Measurements from ENCODE around the gene R3HDM2.

R3HDM2 gene

GRCh38 chr12:57467915-57468314, 37.1 kb upstream of the R3HDM2 start:
- in situ Hi-C loops (cut with MboI; ENCODE audit: low sequenced_read_pairs) = loop anchor here (25.0 kb wide), 1 partner anchor 381 kb away; the partner anchor contains the start of genes NAB2 and NEMP1

- in situ Hi-C loops (cut with MboI; ENCODE audit: low sequenced_read_pairs) = loop anchor here (25.0 kb wide), 1 partner anchor 380 kb away; the partner anchor contains the start of genes NAB2 and NEMP1
These were observed 36.5 kb upstream of the R3HDM2 start for GRCh38 chr12:57467212-57467874.

- in situ Hi-C loops (cut with MboI; ENCODE audit: low sequenced_read_pairs) = loop anchor here (25.0 kb wide), 1 partner anchor 379 kb away; the partner anchor contains the start of genes NAB2 and NEMP1
These were observed 35.1 kb upstream of the R3HDM2 start for GRCh38 chr12:57465747-57466505.

- in situ Hi-C loops (cut with MboI; ENCODE audit: low sequenced_read_pairs) = loop anchor here (25.0 kb wide), 1 partner anchor 378 kb away; the partner anchor contains the start of genes NAB2 and NEMP1
These were observed 34.3 kb upstream of the R3HDM2 start for GRCh38 chr12:57465030-57465746.

- in situ Hi-C loops (cut with MboI; ENCODE audit: low sequenced_read_pairs) = loop anchor here (25.0 kb wide), 1 partner anchor 377 kb away; the partner anchor contains the start of genes NAB2 and NEMP1
These were observed 33.7 kb upstream of the R3HDM2 start for GRCh38 chr12:57464569-57464968.

- in situ Hi-C loops (cut with MboI; ENCODE audit: low sequenced_read_pairs) = loop anchor here (25.0 kb wide), 1 partner anchor 376 kb away; the partner anchor contains the start of genes NAB2 and NEMP1
These were observed 32.0 kb upstream of the R3HDM2 start for GRCh38 chr12:57462912-57463253.

- in situ Hi-C loops (cut with MboI; ENCODE audit: low sequenced_read_pairs) = loop anchor here (25.0 kb wide), 1 partner anchor 375 kb away; the partner anchor contains the start of genes NAB2 and NEMP1
These were observed 31.5 kb upstream of the R3HDM2 start for GRCh38 chr12:57462251-57462911.

GRCh38 chr12:57461917-57462250, 31.0 kb upstream of the R3HDM2 start:
- in situ Hi-C loops (cut with MboI; ENCODE audit: low sequenced_read_pairs) = loop anchor here (25.0 kb wide), 1 partner anchor 375 kb away; the partner anchor contains the start of genes NAB2 and NEMP1

GRCh38 chr12:57461276-57461916, 30.6 kb upstream of the R3HDM2 start:
- in situ Hi-C loops (cut with MboI; ENCODE audit: low sequenced_read_pairs) = loop anchor here (25.0 kb wide), 1 partner anchor 374 kb away; the partner anchor contains the start of genes NAB2 and NEMP1

GRCh38 chr12:57460841-57461275, 30.0 kb upstream of the R3HDM2 start:
- in situ Hi-C loops (cut with MboI; ENCODE audit: low sequenced_read_pairs) = loop anchor here (25.0 kb wide), 1 partner anchor 374 kb away; the partner anchor contains the start of genes NAB2 and NEMP1

- in situ Hi-C loops (cut with MboI; ENCODE audit: low sequenced_read_pairs) = loop anchor here (25.0 kb wide), 1 partner anchor 373 kb away; the partner anchor contains the start of genes NAB2 and NEMP1
These were observed 29.6 kb upstream of the R3HDM2 start for GRCh38 chr12:57460468-57460784.

GRCh38 chr12:57459750-57460467, 29.1 kb upstream of the R3HDM2 start, which contains the start of gene GLI1:
Gene GLI1 (plus strand): TSS chr12:57459785. CDS start chr12:57463692, 3,907 bp downstream.
- in situ Hi-C loops (cut with MboI; ENCODE audit: low sequenced_read_pairs) = loop anchor here (25.0 kb wide), 1 partner anchor 373 kb away; the partner anchor contains the start of genes NAB2 and NEMP1

- in situ Hi-C loops (cut with MboI; ENCODE audit: low sequenced_read_pairs) = loop anchor here (25.0 kb wide), 1 partner anchor 372 kb away; the partner anchor contains the start of genes NAB2 and NEMP1
These were observed 28.4 kb upstream of the R3HDM2 start for GRCh38 chr12:57459055-57459749.

- in situ Hi-C loops (cut with MboI; ENCODE audit: low sequenced_read_pairs) = loop anchor here (25.0 kb wide), 1 partner anchor 371 kb away; the partner anchor contains the start of genes NAB2 and NEMP1
These were observed 27.8 kb upstream of the R3HDM2 start for GRCh38 chr12:57458665-57459054.

GRCh38 chr12:57456737-57457490, 26.1 kb upstream of the R3HDM2 start:
- in situ Hi-C loops (cut with MboI; ENCODE audit: low sequenced_read_pairs) = loop anchor here (25.0 kb wide), 1 partner anchor 370 kb away; the partner anchor contains the start of genes NAB2 and NEMP1

GRCh38 chr12:57456145-57456700, 25.4 kb upstream of the R3HDM2 start:
- in situ Hi-C loops (cut with MboI; ENCODE audit: low sequenced_read_pairs) = loop anchor here (25.0 kb wide), 1 partner anchor 369 kb away; the partner anchor contains the start of genes NAB2 and NEMP1

Measured in HL-60/S4 treated with phorbol 12-myristate 13-acetate at 8.2 ng/mL for 4 days and 3 days (cell line).